Measurements from ENCODE around the gene TBC1D17. TPM values are rescaled to one million over a fixed set of nuclear protein-coding genes. Genes with fewer than 3 reads are reported as not detected.

TBC1D17 gene
- total RNA-seq, 1 donor from 2014 or later: 2.1 TPM

DNA sequence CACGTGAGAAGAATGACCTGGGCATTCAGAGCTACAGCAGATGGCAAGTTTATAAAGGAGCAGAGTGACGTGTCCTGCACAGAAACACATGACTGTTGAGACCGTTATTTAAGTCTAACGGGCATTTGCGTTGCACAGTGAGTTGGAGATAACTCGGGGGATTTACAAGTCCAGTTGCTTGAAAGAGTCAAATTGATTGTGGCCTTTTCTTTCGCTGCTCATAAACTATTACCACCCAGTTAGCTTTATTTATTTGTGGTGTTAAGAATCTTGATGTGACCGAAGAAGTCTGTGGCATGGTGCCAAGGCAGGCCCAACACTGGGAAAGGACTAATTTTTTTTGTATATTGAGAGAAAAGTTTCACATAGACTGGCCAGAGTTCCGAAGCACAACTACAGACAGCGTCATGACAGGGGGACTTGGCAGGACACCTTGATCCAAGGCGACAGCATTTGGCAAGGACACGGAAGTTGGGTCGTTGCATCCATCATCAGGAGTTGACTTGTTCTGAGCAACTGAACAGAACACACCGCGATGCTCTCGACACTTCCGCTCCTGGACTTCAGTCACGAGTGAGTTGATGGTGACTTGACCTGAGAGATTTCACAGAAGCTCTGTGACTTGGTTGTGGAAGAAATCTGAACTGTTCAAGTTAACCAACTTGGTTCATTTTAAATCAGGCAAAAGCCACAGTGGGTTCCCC is 38.5 kb upstream of the TBC1D17 start:
- FAIRE-seq (no peak), DNase-seq (ENCODE audit: low read depth) (no peak)
- H3K27me3 ChIP-seq (ENCODE audit: control insufficient read depth, insufficient read depth, low read length): no peaks in the 10 kb centered on the region
- no peak overlapping the region for H3K4me3 ChIP-seq (ENCODE audit: low read depth, low read length)
- peaks cover 14% of the 10 kb centered on the region for H3K36me3 ChIP-seq (ENCODE audit: control insufficient read depth, insufficient read depth, low read length)
- TF ChIP-seq, protein P1, sequence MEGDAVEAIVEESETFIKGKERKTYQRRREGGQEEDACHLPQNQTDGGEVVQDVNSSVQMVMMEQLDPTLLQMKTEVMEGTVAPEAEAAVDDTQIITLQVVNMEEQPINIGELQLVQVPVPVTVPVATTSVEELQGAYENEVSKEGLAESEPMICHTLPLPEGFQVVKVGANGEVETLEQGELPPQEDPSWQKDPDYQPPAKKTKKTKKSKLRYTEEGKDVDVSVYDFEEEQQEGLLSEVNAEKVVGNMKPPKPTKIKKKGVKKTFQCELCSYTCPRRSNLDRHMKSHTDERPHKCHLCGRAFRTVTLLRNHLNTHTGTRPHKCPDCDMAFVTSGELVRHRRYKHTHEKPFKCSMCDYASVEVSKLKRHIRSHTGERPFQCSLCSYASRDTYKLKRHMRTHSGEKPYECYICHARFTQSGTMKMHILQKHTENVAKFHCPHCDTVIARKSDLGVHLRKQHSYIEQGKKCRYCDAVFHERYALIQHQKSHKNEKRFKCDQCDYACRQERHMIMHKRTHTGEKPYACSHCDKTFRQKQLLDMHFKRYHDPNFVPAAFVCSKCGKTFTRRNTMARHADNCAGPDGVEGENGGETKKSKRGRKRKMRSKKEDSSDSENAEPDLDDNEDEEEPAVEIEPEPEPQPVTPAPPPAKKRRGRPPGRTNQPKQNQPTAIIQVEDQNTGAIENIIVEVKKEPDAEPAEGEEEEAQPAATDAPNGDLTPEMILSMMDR (IDR thresholded peaks at IDR 0.05; ENCODE audit: insufficient read depth, low read length, severe bottlenecking): no peak

DNA sequence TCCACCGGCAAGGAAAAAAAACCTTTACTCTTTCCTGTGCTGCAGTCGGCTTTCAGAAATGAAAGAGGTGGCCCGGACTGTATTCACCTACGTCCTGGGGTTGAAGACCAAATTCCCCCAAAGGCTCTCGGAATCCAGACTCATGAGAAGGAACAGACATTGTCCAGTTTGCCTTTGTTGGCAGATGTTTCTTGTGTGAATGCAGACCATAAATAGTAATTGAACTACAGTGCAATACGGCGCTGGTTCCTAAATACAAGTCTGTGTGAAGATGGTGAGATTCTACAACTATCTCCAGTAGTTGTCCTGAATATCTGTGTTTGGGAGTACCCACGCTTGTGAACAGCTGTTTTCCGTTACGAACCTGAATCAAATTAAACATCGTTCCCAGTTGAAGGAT is 37.8 kb upstream of the TBC1D17 start:
- no peak overlapping the region for H3K4me3 ChIP-seq (ENCODE audit: low read depth, low read length)
- H3K36me3 ChIP-seq (ENCODE audit: control insufficient read depth, insufficient read depth, low read length): peaks cover 10% of the 10 kb centered on the region
- TF ChIP-seq, protein P1 (IDR thresholded peaks at IDR 0.05; ENCODE audit: insufficient read depth, low read length, severe bottlenecking): no peak
- no peak for DNase-seq (ENCODE audit: low read depth)
- FAIRE-seq: no peak
- no peaks in the 10 kb centered on the region for H3K27me3 ChIP-seq (ENCODE audit: control insufficient read depth, insufficient read depth, low read length)

DNA sequence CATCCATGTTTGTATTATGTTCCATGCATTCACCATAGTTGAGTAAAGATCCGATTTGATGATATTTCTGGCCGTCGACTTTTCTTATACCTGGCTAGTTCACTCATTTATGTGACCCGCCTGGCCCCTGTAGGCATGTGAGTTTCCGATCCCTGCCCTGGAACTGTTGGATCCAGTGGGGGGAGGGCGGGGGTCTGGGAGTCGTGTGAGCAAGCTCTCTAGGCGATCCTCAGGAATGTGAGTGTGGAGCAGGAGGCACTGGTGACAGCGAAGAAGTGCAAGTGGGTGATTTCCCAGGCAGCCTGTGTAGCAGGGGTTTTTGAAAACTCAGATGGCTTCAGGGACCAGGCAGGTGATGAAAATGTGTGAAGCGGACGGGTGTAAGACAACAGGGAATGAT is 37.2 kb upstream of the TBC1D17 start:
- Histone ChIP-seq H3K27me3 (ENCODE audit: control insufficient read depth, insufficient read depth, low read length) (no peaks in the 10 kb centered on the region), H3K4me3 (ENCODE audit: low read depth, low read length) (no peak overlapping the region), H3K36me3 (ENCODE audit: control insufficient read depth, insufficient read depth, low read length) (peaks cover 7% of the 10 kb centered on the region)
- TF ChIP-seq, protein P1 (IDR thresholded peaks at IDR 0.05; ENCODE audit: insufficient read depth, low read length, severe bottlenecking): no peak
- DNase-seq (ENCODE audit: low read depth): no peak
- FAIRE-seq: no peak

DNA sequence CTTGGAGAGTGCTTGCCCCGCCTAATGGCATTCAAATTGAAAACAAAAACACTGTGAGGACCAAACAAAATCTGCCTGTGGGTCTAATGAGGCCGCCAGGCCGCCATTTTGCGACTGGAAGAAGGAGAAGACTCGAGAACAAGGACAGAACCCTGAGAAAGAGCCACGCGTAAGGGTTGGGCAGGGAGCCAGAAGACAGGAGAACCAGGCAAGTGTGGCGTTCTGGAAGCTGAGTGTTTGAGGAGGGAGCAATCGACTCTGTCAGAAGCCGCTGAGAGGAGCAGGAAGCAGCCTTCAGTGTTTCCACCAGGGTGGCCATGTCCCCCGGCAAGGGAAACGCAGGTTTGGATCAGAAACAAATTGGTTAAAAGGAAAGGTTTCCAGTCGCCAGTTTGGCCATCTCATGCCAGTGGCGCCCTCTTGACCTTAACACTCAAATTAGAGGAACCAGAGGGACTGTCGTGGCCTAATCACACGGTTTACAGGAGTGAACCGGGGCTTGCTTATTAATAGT is 36.7 kb upstream of the TBC1D17 start:
- FAIRE-seq (no peak), DNase-seq (ENCODE audit: low read depth) (no peak)
- Histone ChIP-seq H3K4me3 (ENCODE audit: low read depth, low read length) (no peak overlapping the region), H3K36me3 (ENCODE audit: control insufficient read depth, insufficient read depth, low read length) (peaks cover 7% of the 10 kb centered on the region), H3K27me3 (ENCODE audit: control insufficient read depth, insufficient read depth, low read length) (no peaks in the 10 kb centered on the region)
- TF ChIP-seq, protein P1 (IDR thresholded peaks at IDR 0.05; ENCODE audit: insufficient read depth, low read length, severe bottlenecking): no peak

DNA sequence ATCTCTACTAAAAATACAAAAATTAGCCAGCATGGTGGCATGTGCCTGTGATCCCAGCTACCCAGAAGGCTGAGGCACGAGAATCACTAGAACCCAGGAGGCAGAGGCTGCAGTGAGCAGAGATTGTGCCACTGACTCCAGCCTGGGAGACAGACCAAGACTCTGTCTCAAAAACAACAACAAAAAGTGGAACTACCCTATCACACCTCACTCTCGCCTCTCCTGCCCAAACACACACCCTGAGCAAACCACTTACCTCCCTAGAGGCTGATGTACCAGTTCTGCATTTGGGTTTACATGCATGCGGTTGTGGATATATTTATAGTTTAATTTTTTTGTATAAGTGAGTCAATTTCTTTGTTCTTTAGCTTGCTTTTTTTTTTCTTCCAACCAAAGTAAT is 34.2 kb upstream of the TBC1D17 start:
- DNase-seq (ENCODE audit: low read depth) (no peak), FAIRE-seq (no peak)
- Histone ChIP-seq H3K4me3 (ENCODE audit: low read depth, low read length) (no peak overlapping the region), H3K27me3 (ENCODE audit: control insufficient read depth, insufficient read depth, low read length) (no peaks in the 10 kb centered on the region), H3K36me3 (ENCODE audit: control insufficient read depth, insufficient read depth, low read length) (peaks cover 3% of the 10 kb centered on the region)
- TF ChIP-seq, protein P1 (IDR thresholded peaks at IDR 0.05; ENCODE audit: insufficient read depth, low read length, severe bottlenecking): no peak
